NCI-H1436 (cell line): ENCODE measurements around the gene ZNF341.
"Not testable (repeated sequence)": the region's sequence is repeated elsewhere in the genome, so short reads cannot be mapped to it uniquely, and the experiment has no call there.

Experiments
- DNase-seq: peaks from one replicate; lab custom pipeline; 2025; lab: John Stamatoyannopoulos, UW

The ZNF341 gene

GRCh38 chr20:33731693-33732165 lies at the start of gene ZNF341:
ZNF341 (plus strand) TSS chr20:33731996; CDS start chr20:33732022, 26 bp downstream.
- DNase-seq: peak; percentile 96

GRCh38 chr20:33684533-33685327 lies 47.1 kb upstream of the ZNF341 start:
- DNase-seq: peak; percentile 73

- DNase-seq: peak; percentile 44
Observed at GRCh38 chr20:33685328-33686099, 46.3 kb upstream of the ZNF341 start.

- DNase-seq: peak; percentile 94
Observed at GRCh38 chr20:33686100-33686983, 45.5 kb upstream of the ZNF341 start, which contains the start of gene E2F1. E2F1 (minus strand) TSS chr20:33686385; CDS start chr20:33686264, 121 bp downstream.

- no peak for DNase-seq
Observed at GRCh38 chr20:33686984-33687366, 44.8 kb upstream of the ZNF341 start.

- DNase-seq: no peak
Observed at GRCh38 chr20:33687370-33687915, 44.4 kb upstream of the ZNF341 start.

GRCh38 chr20:33687993-33688937 lies 43.5 kb upstream of the ZNF341 start:
- no peak for DNase-seq

- no peak for DNase-seq
Observed at GRCh38 chr20:33688938-33689424, 42.8 kb upstream of the ZNF341 start.

- DNase-seq: no peak
Observed at GRCh38 chr20:33689493-33689892, 42.3 kb upstream of the ZNF341 start.

GRCh38 chr20:33689973-33690372 lies 41.8 kb upstream of the ZNF341 start:
- no peak for DNase-seq

- DNase-seq: no peak
Observed at GRCh38 chr20:33693289-33693688, 38.5 kb upstream of the ZNF341 start.

- DNase-seq: no peak
Observed at GRCh38 chr20:33693741-33694638, 37.8 kb upstream of the ZNF341 start.

- DNase-seq: no peak
Observed at GRCh38 chr20:33694639-33695012, 37.2 kb upstream of the ZNF341 start.

GRCh38 chr20:33696448-33696847 lies 35.3 kb upstream of the ZNF341 start:
- DNase-seq: no peak

- no peak for DNase-seq
Observed at GRCh38 chr20:33697129-33697528, 34.7 kb upstream of the ZNF341 start.

- not testable (repeated sequence) for DNase-seq
Observed at GRCh38 chr20:33698966-33699365, 32.8 kb upstream of the ZNF341 start.

- not testable (repeated sequence) for DNase-seq
Observed at GRCh38 chr20:33700696-33701441, 30.9 kb upstream of the ZNF341 start.

GRCh38 chr20:33701629-33702450 lies 30.0 kb upstream of the ZNF341 start:
- DNase-seq: no peak
